ENCODE data around the gene MBD4. TPM values are rescaled to one million over a fixed set of nuclear protein-coding genes. Genes with fewer than 3 reads are reported as not detected.
"Not testable (repeated sequence)": the region's sequence is repeated elsewhere in the genome, so short reads cannot be mapped to it uniquely, and the experiment has no call there.

Gene MBD4
- total RNA-seq, 1 donor from 2014 or later: 22.8 TPM

- Histone ChIP-seq H3K9me3 (ENCODE audit: insufficient read depth, low read depth, low read length) (no peaks in the 10 kb centered on the region), H3K27ac (ENCODE audit: low read depth, low read length) (no peak overlapping the region), H3K4me1 (ENCODE audit: insufficient read depth, low read length) (peaks cover 19% of the 10 kb centered on the region), H3K36me3 (ENCODE audit: insufficient read depth, low read length) (no peaks in the 10 kb centered on the region), H3K27me3 (ENCODE audit: insufficient read depth, low read length) (no peaks in the 10 kb centered on the region), H4K20me1 (ENCODE audit: insufficient read depth, low read length) (peaks cover 23% of the 10 kb centered on the region), H2AFZ (ENCODE audit: low read depth, low read length) (no peak overlapping the region), H3K9ac (ENCODE audit: low read length) (no peak overlapping the region), H3K4me3 (ENCODE audit: insufficient read depth, low read depth, low read length) (no peak overlapping the region), H3K79me2 (ENCODE audit: insufficient read depth, low read length) (no peaks in the 10 kb centered on the region), H3K4me2 (ENCODE audit: low read length) (no peak overlapping the region)
- Mint-ChIP-seq H3K9me3 (ENCODE audit: unreplicated experiment) (no peaks in the 10 kb centered on the region), H3K4me3 (ENCODE audit: unreplicated experiment) (no peak overlapping the region), H3K36me3 (ENCODE audit: low read depth, unreplicated experiment) (peaks cover 12% of the 10 kb centered on the region), H3K27me3 (ENCODE audit: low read depth, unreplicated experiment) (no peaks in the 10 kb centered on the region), H3K27ac (ENCODE audit: unreplicated experiment) (no peak overlapping the region), H3K4me1 (ENCODE audit: low read depth, unreplicated experiment) (peaks cover 28% of the 10 kb centered on the region)
- FAIRE-seq (no peak), DNase-seq (ENCODE audit: low read depth) (no peak)
- TF ChIP-seq, protein P1, sequence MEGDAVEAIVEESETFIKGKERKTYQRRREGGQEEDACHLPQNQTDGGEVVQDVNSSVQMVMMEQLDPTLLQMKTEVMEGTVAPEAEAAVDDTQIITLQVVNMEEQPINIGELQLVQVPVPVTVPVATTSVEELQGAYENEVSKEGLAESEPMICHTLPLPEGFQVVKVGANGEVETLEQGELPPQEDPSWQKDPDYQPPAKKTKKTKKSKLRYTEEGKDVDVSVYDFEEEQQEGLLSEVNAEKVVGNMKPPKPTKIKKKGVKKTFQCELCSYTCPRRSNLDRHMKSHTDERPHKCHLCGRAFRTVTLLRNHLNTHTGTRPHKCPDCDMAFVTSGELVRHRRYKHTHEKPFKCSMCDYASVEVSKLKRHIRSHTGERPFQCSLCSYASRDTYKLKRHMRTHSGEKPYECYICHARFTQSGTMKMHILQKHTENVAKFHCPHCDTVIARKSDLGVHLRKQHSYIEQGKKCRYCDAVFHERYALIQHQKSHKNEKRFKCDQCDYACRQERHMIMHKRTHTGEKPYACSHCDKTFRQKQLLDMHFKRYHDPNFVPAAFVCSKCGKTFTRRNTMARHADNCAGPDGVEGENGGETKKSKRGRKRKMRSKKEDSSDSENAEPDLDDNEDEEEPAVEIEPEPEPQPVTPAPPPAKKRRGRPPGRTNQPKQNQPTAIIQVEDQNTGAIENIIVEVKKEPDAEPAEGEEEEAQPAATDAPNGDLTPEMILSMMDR (IDR thresholded peaks at IDR 0.05; ENCODE audit: insufficient read depth, low read depth, low read length): no peak
- no peak for TF ChIP-seq EZH2 (IDR thresholded peaks at IDR 0.05; ENCODE audit: insufficient read depth, low read length)
Observed at GRCh38 chr3:129384594-129385323, 55.0 kb downstream of the MBD4 start.

DNA sequence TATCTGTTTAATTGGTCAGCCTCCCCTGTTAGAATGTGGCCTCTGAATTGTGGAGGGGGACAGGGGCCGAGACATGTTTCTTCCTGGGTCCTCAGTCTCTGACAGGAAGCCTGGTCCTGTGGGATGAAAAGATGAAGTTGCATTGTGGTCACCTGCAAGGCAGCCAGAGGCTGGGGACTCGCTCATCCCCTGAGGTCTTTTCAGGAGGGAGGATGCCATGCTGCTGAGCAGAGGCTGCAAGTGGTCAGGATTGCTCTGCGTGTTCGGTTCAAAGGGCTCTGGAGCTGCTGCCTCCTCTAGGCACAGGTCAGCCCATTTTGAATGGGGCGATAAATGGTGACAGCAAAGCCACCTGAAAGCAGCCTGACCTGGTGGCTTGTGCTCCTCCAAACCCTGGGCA lies 55.6 kb downstream of the MBD4 start:
- H3K27ac ChIP-seq (ENCODE audit: low read depth, low read length); H3K27ac Mint-ChIP-seq (ENCODE audit: unreplicated experiment); H3K9me3 Mint-ChIP-seq (ENCODE audit: unreplicated experiment); H2AFZ ChIP-seq (ENCODE audit: low read depth, low read length); H3K79me2 ChIP-seq (ENCODE audit: insufficient read depth, low read length); H3K9ac ChIP-seq (ENCODE audit: low read length); H3K27me3 ChIP-seq (ENCODE audit: insufficient read depth, low read length); FAIRE-seq; DNase-seq (ENCODE audit: low read depth); H3K27me3 Mint-ChIP-seq (ENCODE audit: low read depth, unreplicated experiment); H3K4me3 ChIP-seq (ENCODE audit: insufficient read depth, low read depth, low read length); H3K36me3 Mint-ChIP-seq (ENCODE audit: low read depth, unreplicated experiment); H3K4me2 ChIP-seq (ENCODE audit: low read length); H3K9me3 ChIP-seq (ENCODE audit: insufficient read depth, low read depth, low read length); H3K36me3 ChIP-seq (ENCODE audit: insufficient read depth, low read length); H3K4me3 Mint-ChIP-seq (ENCODE audit: unreplicated experiment): not testable (repeated sequence)
- H4K20me1 ChIP-seq (ENCODE audit: insufficient read depth, low read length): peaks cover 17% of the 10 kb centered on the region
- H3K4me1 ChIP-seq (ENCODE audit: insufficient read depth, low read length): peaks cover 13% of the 10 kb centered on the region
- H3K4me1 Mint-ChIP-seq (ENCODE audit: low read depth, unreplicated experiment): peaks cover 22% of the 10 kb centered on the region

- DNase-seq (ENCODE audit: low read depth) (peak; percentile 48), FAIRE-seq (no peak)
- Histone ChIP-seq H3K4me3 (ENCODE audit: insufficient read depth, low read depth, low read length) (no peak overlapping the region), H2AFZ (ENCODE audit: low read depth, low read length) (no peak overlapping the region), H3K27me3 (ENCODE audit: insufficient read depth, low read length) (no peaks in the 10 kb centered on the region), H3K79me2 (ENCODE audit: insufficient read depth, low read length) (no peaks in the 10 kb centered on the region), H3K4me2 (ENCODE audit: low read length) (no peak overlapping the region), H3K36me3 (ENCODE audit: insufficient read depth, low read length) (no peaks in the 10 kb centered on the region), H3K4me1 (ENCODE audit: insufficient read depth, low read length) (peaks cover 8% of the 10 kb centered on the region), H4K20me1 (ENCODE audit: insufficient read depth, low read length) (peaks cover 15% of the 10 kb centered on the region), H3K9me3 (ENCODE audit: insufficient read depth, low read depth, low read length) (no peaks in the 10 kb centered on the region), H3K9ac (ENCODE audit: low read length) (no peak overlapping the region), H3K27ac (ENCODE audit: low read depth, low read length) (no peak overlapping the region)
- H3K27me3 Mint-ChIP-seq (ENCODE audit: low read depth, unreplicated experiment): no peaks in the 10 kb centered on the region
- no peak for TF ChIP-seq EZH2 (IDR thresholded peaks at IDR 0.05; ENCODE audit: insufficient read depth, low read length)
- TF ChIP-seq, protein P1 (IDR thresholded peaks at IDR 0.05; ENCODE audit: insufficient read depth, low read depth, low read length): peak; percentile 76
- H3K36me3 Mint-ChIP-seq (ENCODE audit: low read depth, unreplicated experiment): peaks cover 10% of the 10 kb centered on the region
- H3K9me3 Mint-ChIP-seq (ENCODE audit: unreplicated experiment): no peaks in the 10 kb centered on the region
- H3K27ac Mint-ChIP-seq (ENCODE audit: unreplicated experiment): no peak overlapping the region
- H3K4me3 Mint-ChIP-seq (ENCODE audit: unreplicated experiment): no peak overlapping the region
- peaks cover 14% of the 10 kb centered on the region for H3K4me1 Mint-ChIP-seq (ENCODE audit: low read depth, unreplicated experiment)
Observed at GRCh38 chr3:129383292-129383860, 56.4 kb downstream of the MBD4 start.

Data from astrocyte (in vitro differentiated cells and primary cell).